KMS-11 (cell line): ENCODE data around the gene MAP7.

Experiments
- H2AFZ ChIP-seq: fragments of 200-600 bp; sonication (generic); 2 replicates; pipeline ENCODE4 v1.6.1; 2016; ENCODE audit warnings: antibody characterized with exemption, mixed run types, low read depth
- H3K27ac ChIP-seq: fragments of 200-600 bp; sonication (generic); 2 replicates; pipeline ENCODE4 v1.6.1; 2016; ENCODE audit warnings: mild to moderate bottlenecking, mixed run types
- H3K27me3 ChIP-seq: fragments of 200-600 bp; sonication (generic); 2 replicates; pipeline ENCODE4 v1.6.1; 2017; ENCODE audit warnings: mild to moderate bottlenecking, low read depth, mixed run types, moderate library complexity; ENCODE audit not compliant: insufficient read depth
- H3K36me3 ChIP-seq: fragments of 200-600 bp; sonication (generic); 2 replicates; pipeline ENCODE4 v1.6.1; 2017; ENCODE audit warnings: mild to moderate bottlenecking, mixed run types; ENCODE audit not compliant: insufficient read depth
- H3K4me1 ChIP-seq: fragments of 200-600 bp; sonication (generic); 2 replicates; pipeline ENCODE4 v1.6.1; 2016; ENCODE audit warnings: mild to moderate bottlenecking, low read depth, mixed run types; ENCODE audit not compliant: poor library complexity, severe bottlenecking
- H3K4me2 ChIP-seq: fragments of 200-600 bp; sonication (generic); 2 replicates; pipeline ENCODE4 v1.7.0; 2016; ENCODE audit warnings: mild to moderate bottlenecking, mixed run types
- H3K4me3 ChIP-seq: fragments of 200-600 bp; sonication (generic); IDR thresholded peaks from 2 replicates; pipeline ENCODE4 v1.6.1; 2017; ENCODE audit warnings: low read depth, low read length, mixed read lengths; ENCODE audit not compliant: insufficient read depth
- H3K79me2 ChIP-seq: fragments of 200-600 bp; sonication (generic); 2 replicates; pipeline ENCODE4 v1.6.1; 2016; ENCODE audit warnings: low read depth, mixed run types; ENCODE audit not compliant: insufficient read depth
- H3K9ac ChIP-seq: fragments of 200-600 bp; sonication (generic); 2 replicates; pipeline ENCODE4 v1.6.1; 2016; ENCODE audit warnings: mild to moderate bottlenecking, mixed run types
- H4K20me1 ChIP-seq: fragments of 200-600 bp; sonication (generic); 2 replicates; pipeline ENCODE4 v1.6.1; 2016; ENCODE audit warnings: mild to moderate bottlenecking, mixed run types; ENCODE audit not compliant: insufficient read depth
- CTCF ChIP-seq: fragments of 200-600 bp; sonication (generic); conservative IDR thresholded peaks from 2 replicates; pipeline ENCODE4 v1.6.1; 2017; ENCODE audit warnings: low read depth, mild to moderate bottlenecking, antibody characterized with exemption, low read length, moderate library complexity, mixed read lengths

MAP7 gene

DNA sequence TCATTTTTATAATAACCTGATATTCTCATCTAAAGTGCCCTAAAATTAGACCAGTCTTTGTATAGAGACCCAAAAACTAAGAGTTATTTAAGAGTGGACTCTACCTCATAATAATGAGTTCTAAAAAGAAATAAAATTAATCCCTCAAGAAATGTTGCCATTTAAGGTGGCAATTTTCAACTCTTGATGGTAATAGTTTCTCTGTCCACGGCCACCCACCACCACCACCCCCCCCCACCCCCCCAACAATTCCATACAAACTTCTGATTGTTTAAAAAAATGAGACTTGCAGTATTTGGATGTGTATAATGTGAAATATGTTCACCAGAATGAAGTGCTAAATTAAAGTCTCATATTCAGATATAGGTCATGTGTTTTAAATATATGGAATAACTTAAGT is 2.4 kb downstream of the MAP7 start:
- H3K9ac ChIP-seq: no peak overlapping the region
- no peak overlapping the region for H3K27ac ChIP-seq
- no peak overlapping the region for H3K4me2 ChIP-seq
- no peak overlapping the region for H3K4me3 ChIP-seq
- TF ChIP-seq CTCF: no peak
- H3K4me1 ChIP-seq: peaks cover 9% of the 10 kb centered on the region
- peaks cover 5% of the 10 kb centered on the region; the same call in 1 of the 2 replicates for H3K27me3 ChIP-seq
- H3K36me3 ChIP-seq: no peaks in the 10 kb centered on the region
- no peaks in the 10 kb centered on the region for H3K79me2 ChIP-seq
- no peaks in the 10 kb centered on the region for H4K20me1 ChIP-seq
- no peak overlapping the region for H2AFZ ChIP-seq

- Histone ChIP-seq H3K4me1 (peaks cover 9% of the 10 kb centered on the region), H3K4me2 (no peak overlapping the region), H3K9ac (no peak overlapping the region), H3K36me3 (no peaks in the 10 kb centered on the region), H3K4me3 (no peak overlapping the region), H3K79me2 (no peaks in the 10 kb centered on the region), H3K27me3 (peaks cover 5% of the 10 kb centered on the region; the same call in 1 of the 2 replicates), H4K20me1 (no peaks in the 10 kb centered on the region), H3K27ac (no peak overlapping the region), H2AFZ (no peak overlapping the region)
- TF ChIP-seq CTCF: peak; percentile 14; the same call in 1 of the 2 replicates
Measured at GRCh38 chr6:136547336-136547735, 2.9 kb downstream of the MAP7 start.

DNA sequence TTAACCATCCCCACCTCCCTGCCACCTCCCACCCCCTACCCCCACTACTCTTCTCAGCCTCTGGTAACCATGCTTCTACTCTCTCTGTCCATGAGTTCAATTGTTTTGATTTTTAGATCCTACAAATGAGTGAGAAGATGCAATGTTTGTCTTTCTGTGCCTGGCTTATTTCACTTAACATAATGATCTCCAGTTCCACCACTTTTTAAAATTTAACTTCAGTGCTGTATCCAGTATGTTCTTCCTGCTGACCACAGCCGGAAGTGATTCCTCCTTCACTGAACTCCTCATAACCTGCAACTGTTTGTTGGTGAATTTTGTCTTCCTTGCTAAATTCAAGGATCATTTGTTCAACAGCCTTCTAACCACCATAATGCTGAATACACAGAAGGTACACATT is 3.9 kb downstream of the MAP7 start:
- TF ChIP-seq CTCF: no peak
- peaks cover 5% of the 10 kb centered on the region; the same call in 1 of the 2 replicates for H3K27me3 ChIP-seq
- no peaks in the 10 kb centered on the region for H3K79me2 ChIP-seq
- no peak overlapping the region for H2AFZ ChIP-seq
- H3K4me3 ChIP-seq: no peak overlapping the region
- H3K9ac ChIP-seq: no peak overlapping the region
- H3K36me3 ChIP-seq: no peaks in the 10 kb centered on the region
- H3K27ac ChIP-seq: no peak overlapping the region
- no peaks in the 10 kb centered on the region for H4K20me1 ChIP-seq
- H3K4me2 ChIP-seq: no peak overlapping the region
- H3K4me1 ChIP-seq: peaks cover 9% of the 10 kb centered on the region

- Histone ChIP-seq H3K4me2 (no peak overlapping the region), H3K4me3 (no peak overlapping the region), H3K36me3 (no peaks in the 10 kb centered on the region), H3K9ac (no peak overlapping the region), H3K79me2 (no peaks in the 10 kb centered on the region), H2AFZ (no peak overlapping the region), H3K4me1 (peaks cover 18% of the 10 kb centered on the region), H3K27me3 (peaks cover 5% of the 10 kb centered on the region; the same call in 1 of the 2 replicates), H3K27ac (no peak overlapping the region), H4K20me1 (no peaks in the 10 kb centered on the region)
- TF ChIP-seq CTCF: no peak
Measured at GRCh38 chr6:136544326-136544725, 5.9 kb downstream of the MAP7 start.

- H3K27ac ChIP-seq: no peak overlapping the region
- no peaks in the 10 kb centered on the region for H3K36me3 ChIP-seq
- H3K9ac ChIP-seq: no peak overlapping the region
- peaks cover 16% of the 10 kb centered on the region for H3K4me1 ChIP-seq
- no peak overlapping the region for H3K4me2 ChIP-seq
- no peak overlapping the region for H3K4me3 ChIP-seq
- H4K20me1 ChIP-seq: no peaks in the 10 kb centered on the region
- H3K79me2 ChIP-seq: no peaks in the 10 kb centered on the region
- H2AFZ ChIP-seq: no peak overlapping the region
- H3K27me3 ChIP-seq: no peaks in the 10 kb centered on the region
- no peak for TF ChIP-seq CTCF
Measured at GRCh38 chr6:136541395-136541794, 8.8 kb downstream of the MAP7 start.
